Activated CD8-positive, alpha-beta memory T cell treated with anti-CD3 and anti-CD28 coated beads, Interleukin-2, amount 50 U/mL, for 1 hour (primary cell): ENCODE results near the gene PARP11.
"Not testable (repeated sequence)": the region's sequence is repeated elsewhere in the genome, so short reads cannot be mapped to it uniquely, and the experiment has no call there.

ENCODE experiments used
- DNase-seq: peaks from one replicate; pipeline ENCODE4 v3.0.0-alpha.2; 2020; ENCODE audit errors: extremely low read depth

The PARP11 gene

DNA sequence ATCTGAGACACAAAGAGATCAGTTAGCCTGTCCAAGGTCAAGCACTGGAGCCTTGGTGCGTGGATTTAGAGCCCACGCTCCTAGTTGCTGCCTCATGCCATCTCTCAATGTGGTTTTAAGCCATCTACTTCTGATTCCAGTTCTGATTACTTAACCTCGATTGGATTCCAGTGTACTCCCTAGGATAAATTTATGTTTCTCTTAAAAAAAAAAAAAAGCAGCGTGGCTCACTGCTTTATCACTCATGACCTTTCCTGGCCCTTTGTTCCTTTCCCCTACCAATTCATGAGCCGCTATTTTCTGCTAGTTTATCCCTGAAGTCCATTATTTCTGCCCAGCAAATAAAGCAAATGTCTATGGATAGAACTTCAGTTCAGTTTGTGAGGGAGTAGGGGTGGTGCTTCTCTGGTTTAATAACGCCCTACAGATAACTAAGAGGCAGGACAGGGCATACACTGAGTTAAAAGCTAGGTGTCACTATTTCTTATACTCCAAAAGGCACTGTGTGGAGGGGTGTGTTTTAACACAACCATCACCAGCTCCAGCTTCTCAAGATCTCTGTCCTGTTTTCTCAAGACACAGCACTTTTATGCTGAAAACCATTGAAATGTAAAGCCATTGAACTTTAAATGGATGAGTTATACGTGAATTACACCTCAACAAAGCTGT is 9.8 kb upstream of the PARP11 start:
- no peak for DNase-seq

DNA sequence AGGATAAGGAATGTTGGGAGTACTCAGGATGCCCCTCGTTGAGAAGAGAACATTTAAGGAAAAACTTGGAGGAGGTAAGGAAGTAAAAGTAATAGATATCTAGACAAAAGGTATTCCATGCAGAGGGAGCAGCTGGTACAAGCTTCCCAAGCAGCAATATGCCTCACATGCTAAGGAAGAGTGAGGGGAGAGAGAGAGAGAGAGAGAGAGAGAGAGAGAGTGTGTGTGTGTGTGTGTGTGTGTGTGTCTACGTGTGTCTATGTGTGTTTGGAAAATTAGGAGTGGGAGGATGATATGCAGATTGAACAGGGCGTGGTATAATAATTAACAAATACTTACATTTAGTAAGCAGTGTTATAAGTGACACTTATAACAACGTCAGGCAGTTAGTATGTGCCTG is 9.2 kb upstream of the PARP11 start:
- no peak for DNase-seq

DNA sequence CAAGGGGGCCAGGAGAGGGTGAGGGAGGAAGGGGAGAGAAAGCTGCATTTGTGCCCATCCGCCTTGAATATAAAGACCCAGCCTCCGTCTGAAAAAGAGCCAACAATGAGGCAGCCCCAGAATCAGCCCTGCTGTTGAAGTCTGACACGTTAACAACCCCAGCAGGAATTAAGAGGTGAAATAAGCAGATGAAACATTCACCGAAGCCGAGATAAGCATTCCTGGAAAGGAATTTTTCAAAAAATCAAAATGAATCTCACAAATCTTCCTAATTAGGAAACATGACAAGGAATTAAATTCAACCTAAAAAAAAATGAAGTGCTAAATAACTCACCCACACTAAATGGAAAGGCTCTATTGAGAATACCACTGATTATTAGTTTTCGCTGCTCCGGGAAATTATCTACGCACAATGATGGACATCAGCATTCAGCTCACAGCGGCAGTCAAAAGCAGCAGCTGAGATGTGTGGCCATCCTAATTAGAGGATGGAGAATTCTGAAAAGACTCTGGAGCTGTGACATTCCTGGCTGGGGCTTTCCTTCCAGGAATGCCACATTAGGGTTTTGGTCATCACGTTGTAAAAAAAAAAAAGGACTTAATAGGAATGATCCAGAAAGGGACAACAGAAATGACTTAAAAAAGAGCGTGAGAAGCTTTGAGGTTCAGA is 8.2 kb upstream of the PARP11 start:
- no peak for DNase-seq

DNA sequence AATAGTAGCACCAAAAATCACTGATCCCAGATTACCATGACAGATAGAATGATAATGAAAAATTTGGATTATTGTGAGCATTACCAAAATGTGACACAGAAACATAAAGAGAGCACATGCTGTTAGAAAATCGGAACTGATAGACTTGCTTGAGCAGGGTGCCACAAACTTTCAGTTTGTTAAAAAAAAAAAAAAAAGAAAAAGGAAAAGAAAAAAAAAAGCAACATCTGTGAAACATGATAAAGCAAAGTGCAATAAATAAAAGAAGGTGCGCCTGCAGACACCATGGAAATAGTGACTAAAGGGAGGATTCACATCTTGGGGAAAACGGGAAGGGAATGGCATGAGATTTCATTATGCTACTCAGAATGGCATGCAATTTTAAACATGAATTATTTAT is 6.6 kb upstream of the PARP11 start:
- no peak for DNase-seq

DNA sequence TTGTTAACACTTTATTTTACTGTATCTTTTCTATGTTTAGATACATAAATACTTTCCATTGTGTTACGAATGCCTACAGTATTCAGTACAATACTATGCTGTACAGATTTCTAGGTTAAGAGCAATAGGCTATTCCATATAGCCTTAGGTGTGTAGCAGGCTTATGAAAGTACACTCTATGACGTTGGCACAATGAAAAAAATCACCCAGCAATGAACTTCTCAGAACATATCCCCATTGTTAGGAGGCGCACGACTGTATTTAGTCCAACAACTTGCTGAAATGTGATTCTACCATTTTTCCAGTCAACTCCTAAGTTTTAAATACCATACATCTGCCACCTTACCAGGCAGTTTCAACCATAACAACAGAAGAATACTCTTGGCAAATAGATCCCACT is 1.8 kb downstream of the PARP11 start:
- DNase-seq, result no peak

GRCh38 chr12:3869865-3870264 is 3.3 kb downstream of the PARP11 start:
- DNase-seq, result no peak

DNA sequence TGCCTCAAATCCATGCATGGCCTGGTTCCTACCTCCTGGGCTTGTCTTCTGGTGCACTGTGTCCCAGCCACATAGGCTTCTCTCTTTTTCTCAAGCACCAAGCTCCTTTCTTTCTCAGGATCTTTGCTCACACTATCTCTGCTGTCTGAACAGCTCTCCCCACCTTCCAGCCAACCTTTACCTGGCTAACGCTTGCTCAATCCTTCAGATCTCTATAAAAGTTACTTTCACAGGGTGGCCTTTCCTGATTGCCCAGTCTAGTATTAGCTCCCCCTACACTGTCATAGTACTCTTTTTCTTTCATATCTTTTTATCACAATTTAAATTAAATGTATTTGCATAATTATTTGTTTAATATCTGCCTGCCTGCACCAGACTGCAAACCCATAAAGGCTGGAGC is 3.8 kb downstream of the PARP11 start:
- no peak for DNase-seq

GRCh38 chr12:3863756-3864155 is 9.4 kb downstream of the PARP11 start:
- DNase-seq, result no peak

GRCh38 chr12:3842517-3842916 is 30.7 kb downstream of the PARP11 start:
- no peak for DNase-seq

GRCh38 chr12:3841783-3842182 is 31.4 kb downstream of the PARP11 start:
- no peak for DNase-seq

- not testable (repeated sequence) for DNase-seq
Observed at GRCh38 chr12:3840833-3841232, 32.4 kb downstream of the PARP11 start.

DNA sequence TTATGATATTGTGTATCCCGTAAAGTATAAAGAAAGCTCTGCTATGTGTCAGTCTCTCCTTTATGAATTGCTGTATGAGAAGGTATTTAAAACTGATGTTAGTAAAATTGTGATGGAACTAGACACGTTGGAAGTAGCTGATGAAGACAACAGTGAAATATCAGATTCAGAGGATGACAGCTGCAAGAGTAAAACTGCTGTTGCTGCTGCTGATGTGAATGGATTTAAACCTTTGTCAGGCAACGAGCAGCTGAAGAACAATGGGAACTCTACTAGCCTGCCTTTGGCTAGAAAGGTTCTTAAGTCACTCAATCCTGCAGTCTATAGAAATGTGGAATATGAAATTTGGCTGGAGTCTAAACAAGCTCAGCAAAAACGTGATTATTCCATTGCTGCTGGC is 33.5 kb downstream of the PARP11 start:
- not testable (repeated sequence) for DNase-seq

GRCh38 chr12:3838701-3839548 is 34.3 kb downstream of the PARP11 start:
- DNase-seq, result not testable (repeated sequence)

DNA sequence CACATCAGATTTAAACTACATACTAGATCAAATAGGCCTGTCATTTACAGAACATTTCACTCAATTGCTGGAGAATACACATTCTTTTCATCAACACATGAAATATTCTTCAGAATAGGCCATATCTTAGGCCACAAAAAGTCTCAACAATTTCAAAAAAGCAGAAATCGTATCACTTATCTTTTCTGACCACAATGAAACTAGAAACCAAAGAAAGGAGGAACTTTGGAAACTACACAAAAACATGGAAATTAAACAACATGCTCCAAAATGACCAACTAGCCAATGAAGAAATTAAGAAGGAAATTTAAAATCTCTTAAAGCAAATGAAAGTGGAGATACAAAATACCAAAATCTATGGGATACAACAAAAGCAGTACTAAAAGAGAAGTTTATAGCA is 35.1 kb downstream of the PARP11 start:
- DNase-seq, result no peak

- no peak for DNase-seq
Observed at GRCh38 chr12:3837049-3837448, 36.1 kb downstream of the PARP11 start.

DNA sequence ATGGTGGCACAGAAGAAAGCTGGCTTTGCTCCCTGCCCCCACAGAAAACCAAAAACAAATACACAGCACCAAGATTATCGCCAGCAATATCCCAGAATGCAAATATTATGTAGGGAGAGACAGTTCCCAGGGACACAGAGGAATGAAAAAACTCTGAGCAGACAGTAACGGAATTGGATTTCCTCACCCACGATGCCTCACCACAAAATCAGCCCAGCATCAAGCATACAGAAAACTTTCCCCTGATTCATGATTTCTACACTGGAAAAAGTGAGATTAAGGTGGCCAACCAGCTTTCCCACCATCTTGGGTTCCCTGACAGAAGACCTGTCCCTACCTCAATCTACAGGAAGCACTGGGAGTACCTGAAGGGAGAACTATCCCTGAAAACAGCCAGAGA is 36.6 kb downstream of the PARP11 start:
- DNase-seq, result no peak

DNA sequence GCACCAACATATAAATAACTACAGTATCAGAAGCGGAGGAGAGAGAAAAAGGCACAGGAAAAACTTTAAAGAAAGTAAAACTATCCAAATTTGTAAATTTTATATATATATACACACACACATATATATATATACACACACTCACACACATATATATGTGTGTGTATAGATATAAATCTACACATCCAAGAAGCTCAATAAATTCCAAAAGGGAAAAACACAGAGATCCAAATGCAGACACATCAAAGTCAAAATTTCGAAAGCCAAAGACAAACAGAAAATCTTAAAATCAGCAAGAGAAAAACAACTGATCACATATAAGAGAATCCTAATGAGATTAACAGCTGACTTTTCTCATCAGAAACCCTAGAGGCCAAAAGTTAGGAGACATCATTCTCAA is 37.3 kb downstream of the PARP11 start:
- no peak for DNase-seq

DNA sequence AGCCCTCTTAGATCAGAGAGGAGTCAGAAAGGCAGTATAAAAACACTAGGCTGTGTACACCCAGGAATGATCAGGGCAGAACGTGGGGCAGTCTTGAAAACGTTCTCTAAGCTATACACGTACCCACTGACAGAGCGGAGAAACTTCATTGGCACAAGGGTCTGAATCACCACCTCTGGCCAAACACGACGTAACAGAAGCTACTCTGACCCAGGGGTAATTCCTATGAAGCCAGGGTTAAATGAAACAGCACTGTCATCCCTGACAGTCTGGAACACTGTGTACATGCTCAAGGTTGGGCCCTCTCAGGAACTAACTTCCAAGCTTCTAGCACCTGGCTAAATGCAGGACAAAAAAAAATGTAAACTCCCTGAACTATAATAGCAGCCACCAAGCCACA is 38.4 kb downstream of the PARP11 start:
- no peak for DNase-seq

- no peak for DNase-seq
Observed at GRCh38 chr12:3833670-3834310, 39.4 kb downstream of the PARP11 start.

- no peak for DNase-seq
Observed at GRCh38 chr12:3832738-3833137, 40.5 kb downstream of the PARP11 start.

DNA sequence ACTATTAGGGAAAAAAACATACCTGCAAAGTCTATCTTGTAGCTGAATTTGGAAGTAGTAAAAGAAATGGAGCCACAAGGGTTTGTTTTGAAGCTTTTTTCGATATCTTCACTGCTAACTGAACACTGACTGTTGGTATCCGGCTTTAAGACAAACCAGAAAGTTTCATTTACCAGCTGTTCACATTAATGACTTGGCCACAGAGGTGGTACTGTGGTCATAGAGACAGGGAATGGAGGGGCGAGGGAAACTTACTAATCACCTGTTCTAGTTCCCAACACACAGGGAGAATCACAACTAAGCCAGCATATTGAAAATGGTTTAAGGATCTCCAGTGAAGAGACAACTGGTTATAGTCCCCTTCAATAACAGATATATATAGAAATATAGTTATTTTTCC is 44.3 kb downstream of the PARP11 start:
- no peak for DNase-seq

GRCh38 chr12:3827301-3828000 is 45.7 kb downstream of the PARP11 start:
- DNase-seq, result no peak
